SK-N-MC (cell line): ENCODE results near the gene ECPAS.

Source experiments
- FOXP2 ChIP-seq: optimal IDR thresholded peaks from 2 replicates; pipeline ENCODE3; 2011; ENCODE audit warnings: mild to moderate bottlenecking, moderate library complexity; ENCODE audit not compliant: insufficient read depth; ENCODE audit errors: extremely low read length, control extremely low read depth
- POLR2AphosphoS5 ChIP-seq: IDR thresholded peaks from 2 replicates; pipeline ENCODE4 v1.6.1; 2012; ENCODE audit warnings: mild to moderate bottlenecking, low read depth, low read length, borderline replicate concordance

GRCh38 chr9:111372297-111372696 lies 111.9 kb downstream of the ECPAS start:
- no peak for TF ChIP-seq POLR2AphosphoS5
- TF ChIP-seq FOXP2: no peak
